Type B pancreatic cell (in vitro differentiated cells): ENCODE measurements around the gene PIP5K1B. TPM values are rescaled to one million over a fixed set of nuclear protein-coding genes. Genes with fewer than 3 reads are reported as not detected.

ENCODE experiments used
- DNase-seq: peaks from one replicate; pipeline ENCODE4 v3.0.0; 2021; ENCODE audit warnings: mixed read lengths; ENCODE audit not compliant: unreplicated experiment; ENCODE audit errors: extremely low spot score
- H3K27ac Mint-ChIP-seq: 2 replicates; pipeline ENCODE4 v1.8.0; 2021; ENCODE audit warnings: mild to moderate bottlenecking, mixed read lengths
- H3K27me3 Mint-ChIP-seq: 2 replicates; pipeline ENCODE4 v1.8.0; 2021; ENCODE audit warnings: mixed read lengths
- H3K36me3 Mint-ChIP-seq: 2 replicates; pipeline ENCODE4 v1.8.0; 2021; ENCODE audit warnings: mixed read lengths
- H3K4me1 Mint-ChIP-seq: one replicate; pipeline ENCODE4 v1.8.0; 2021; ENCODE audit warnings: mixed read lengths; ENCODE audit not compliant: unreplicated experiment
- H3K4me3 Mint-ChIP-seq: 2 replicates; pipeline ENCODE4 v1.8.0; 2021; ENCODE audit warnings: mild to moderate bottlenecking, mixed read lengths
- H3K9me3 Mint-ChIP-seq: 2 replicates; pipeline ENCODE4 v1.8.0; 2021; ENCODE audit warnings: mixed read lengths
- long read RNA-seq: library from polyadenylated mRNA; unstranded; transcript quantifications from one replicate; pipeline ENCODE4 v2.0.0, GENCODE V29; 2020
- total RNA-seq: library from RNA; stranded (reverse); gene quantifications from 2 replicates; pipeline ENCODE4 v1.2.1, GENCODE V29; 2021; ENCODE audit warnings: low replicate concordance
- TF ChIP-seq, protein P1 (sequence below): fragments of 200-600 bp; sonication (generic); conservative IDR thresholded peaks from 2 replicates; pipeline ENCODE4 v1.5.0; 2021; ENCODE audit warnings: antibody characterized with exemption, mild to moderate bottlenecking

Gene PIP5K1B
- total RNA-seq = 9.8 and 19.4 TPM in 2 replicates
- long read RNA-seq, transcript PIP5K1B-201 (16 exons, 2,654 nt) = major isoform, 18 of 55 reads
- long read RNA-seq, partial matches to known transcripts = 11 of 55 reads
- long read RNA-seq, other reads (novel, unspliced or antisense) = 24 of 55 reads

GRCh38 chr9:68704814-68705530 lies at the start of gene PIP5K1B:
Gene PIP5K1B (plus strand): TSS chr9:68705240. CDS start chr9:68822615, 117,375 bp downstream.
- Mint-ChIP-seq H3K36me3 (no peaks in the 10 kb centered on the region), H3K9me3 (no peaks in the 10 kb centered on the region), H3K27me3 (peaks cover 69% of the 10 kb centered on the region), H3K4me3 (peak within 1 kb of the TSS; percentile 95), H3K27ac (peak within 1 kb of the TSS; percentile 65), H3K4me1 (peaks cover 14% of the 10 kb centered on the region)
- TF ChIP-seq, protein P1, sequence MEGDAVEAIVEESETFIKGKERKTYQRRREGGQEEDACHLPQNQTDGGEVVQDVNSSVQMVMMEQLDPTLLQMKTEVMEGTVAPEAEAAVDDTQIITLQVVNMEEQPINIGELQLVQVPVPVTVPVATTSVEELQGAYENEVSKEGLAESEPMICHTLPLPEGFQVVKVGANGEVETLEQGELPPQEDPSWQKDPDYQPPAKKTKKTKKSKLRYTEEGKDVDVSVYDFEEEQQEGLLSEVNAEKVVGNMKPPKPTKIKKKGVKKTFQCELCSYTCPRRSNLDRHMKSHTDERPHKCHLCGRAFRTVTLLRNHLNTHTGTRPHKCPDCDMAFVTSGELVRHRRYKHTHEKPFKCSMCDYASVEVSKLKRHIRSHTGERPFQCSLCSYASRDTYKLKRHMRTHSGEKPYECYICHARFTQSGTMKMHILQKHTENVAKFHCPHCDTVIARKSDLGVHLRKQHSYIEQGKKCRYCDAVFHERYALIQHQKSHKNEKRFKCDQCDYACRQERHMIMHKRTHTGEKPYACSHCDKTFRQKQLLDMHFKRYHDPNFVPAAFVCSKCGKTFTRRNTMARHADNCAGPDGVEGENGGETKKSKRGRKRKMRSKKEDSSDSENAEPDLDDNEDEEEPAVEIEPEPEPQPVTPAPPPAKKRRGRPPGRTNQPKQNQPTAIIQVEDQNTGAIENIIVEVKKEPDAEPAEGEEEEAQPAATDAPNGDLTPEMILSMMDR = peak; percentile 20
- DNase-seq = peak; percentile 80

DNA sequence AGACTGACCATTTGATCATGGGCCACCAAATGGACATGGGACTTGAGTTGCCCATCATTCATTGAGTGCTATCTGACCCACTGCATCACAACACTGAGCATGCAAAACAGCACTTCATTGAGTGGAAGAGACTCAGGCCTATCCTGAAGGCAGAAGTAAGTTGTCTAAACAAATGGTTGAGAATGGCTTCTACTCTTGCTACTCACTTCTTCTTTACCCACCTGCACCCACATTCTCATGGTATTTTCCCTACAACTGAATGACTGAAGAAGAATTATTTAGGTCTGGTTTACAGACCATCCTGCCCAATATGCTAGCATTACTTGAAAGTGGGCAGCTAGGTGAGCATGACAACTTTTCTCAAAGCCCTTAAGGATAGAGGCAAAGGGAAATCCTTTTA lies 41.0 kb upstream of the PIP5K1B start:
- Mint-ChIP-seq H3K36me3 (no peaks in the 10 kb centered on the region), H3K4me3 (no peak overlapping the region), H3K9me3 (peaks cover 4% of the 10 kb centered on the region), H3K27ac (no peak overlapping the region), H3K27me3 (peaks cover 18% of the 10 kb centered on the region), H3K4me1 (peaks cover 6% of the 10 kb centered on the region)
- TF ChIP-seq, protein P1 = no peak
- DNase-seq = no peak

- H3K27me3 Mint-ChIP-seq = peaks cover 8% of the 10 kb centered on the region
- H3K4me1 Mint-ChIP-seq = peaks cover 6% of the 10 kb centered on the region
- H3K36me3 Mint-ChIP-seq = no peaks in the 10 kb centered on the region
- no peak for DNase-seq
- no peak overlapping the region for H3K4me3 Mint-ChIP-seq
- no peak overlapping the region for H3K27ac Mint-ChIP-seq
- TF ChIP-seq, protein P1 = no peak
- H3K9me3 Mint-ChIP-seq = no peaks in the 10 kb centered on the region
Measured at GRCh38 chr9:68668127-68668526, 36.9 kb upstream of the PIP5K1B start.

GRCh38 chr9:68669218-68669617 lies 35.8 kb upstream of the PIP5K1B start:
- TF ChIP-seq, protein P1 = no peak
- no peak overlapping the region for H3K4me3 Mint-ChIP-seq
- H3K9me3 Mint-ChIP-seq = no peaks in the 10 kb centered on the region
- H3K4me1 Mint-ChIP-seq = peaks cover 6% of the 10 kb centered on the region
- DNase-seq = no peak
- H3K27me3 Mint-ChIP-seq = peaks cover 12% of the 10 kb centered on the region
- no peaks in the 10 kb centered on the region for H3K36me3 Mint-ChIP-seq
- H3K27ac Mint-ChIP-seq = no peak overlapping the region

DNA sequence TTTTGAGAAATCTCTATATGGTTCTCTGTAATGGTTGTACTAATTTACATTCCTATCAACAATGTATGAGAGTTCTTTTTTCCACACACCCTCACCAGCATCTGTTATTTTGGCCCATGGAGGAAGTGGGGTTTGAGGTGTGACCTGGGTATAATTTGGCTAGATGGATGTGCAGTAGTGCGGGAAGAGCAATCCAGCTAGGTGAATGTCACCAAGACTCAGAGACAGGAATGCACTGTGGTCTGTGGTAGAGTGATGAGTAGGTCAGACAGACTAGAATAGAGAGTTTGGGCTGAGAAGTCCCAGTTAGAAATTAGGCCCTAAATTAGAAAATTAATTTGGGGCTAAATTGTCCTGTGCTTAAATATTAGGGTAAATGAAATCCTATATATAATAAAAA lies 32.8 kb upstream of the PIP5K1B start:
- no peak overlapping the region for H3K4me3 Mint-ChIP-seq
- peaks cover 6% of the 10 kb centered on the region for H3K4me1 Mint-ChIP-seq
- TF ChIP-seq, protein P1 = no peak
- DNase-seq = no peak
- no peaks in the 10 kb centered on the region for H3K9me3 Mint-ChIP-seq
- no peaks in the 10 kb centered on the region for H3K36me3 Mint-ChIP-seq
- no peak overlapping the region for H3K27ac Mint-ChIP-seq
- peaks cover 23% of the 10 kb centered on the region for H3K27me3 Mint-ChIP-seq
